ENCODE data around the gene PTH1R.

PTH1R gene

GRCh38 chr3:46867550-46867898 lies 10.0 kb upstream of the PTH1R start:
- no peak for TF ChIP-seq CTCF (IDR thresholded peaks at IDR 0.05; ENCODE audit: extremely low read depth, insufficient read depth, missing control alignments)
- no peak for DNase-seq (ENCODE audit: low spot score)
- in situ Hi-C loops (cut with MboI; ENCODE audit: low pct_unique_long_range_greater_than_20kb, low sequenced_read_pairs, unreplicated experiment) = no loop called here

GRCh38 chr3:46868287-46868686 lies 9.2 kb upstream of the PTH1R start:
- TF ChIP-seq CTCF (IDR thresholded peaks at IDR 0.05; ENCODE audit: extremely low read depth, insufficient read depth, missing control alignments) = no peak
- in situ Hi-C loops (cut with MboI; ENCODE audit: low pct_unique_long_range_greater_than_20kb, low sequenced_read_pairs, unreplicated experiment) = no loop called here
- no peak for DNase-seq (ENCODE audit: low spot score)

GRCh38 chr3:46868948-46869347 lies 8.6 kb upstream of the PTH1R start:
- TF ChIP-seq CTCF (IDR thresholded peaks at IDR 0.05; ENCODE audit: extremely low read depth, insufficient read depth, missing control alignments) = no peak
- DNase-seq (ENCODE audit: low spot score) = no peak
- in situ Hi-C loops (cut with MboI; ENCODE audit: low pct_unique_long_range_greater_than_20kb, low sequenced_read_pairs, unreplicated experiment) = no loop called here

GRCh38 chr3:46869440-46869839 lies 8.1 kb upstream of the PTH1R start:
- no peak for DNase-seq (ENCODE audit: low spot score)
- in situ Hi-C loops (cut with MboI; ENCODE audit: low pct_unique_long_range_greater_than_20kb, low sequenced_read_pairs, unreplicated experiment) = no loop called here
- no peak for TF ChIP-seq CTCF (IDR thresholded peaks at IDR 0.05; ENCODE audit: extremely low read depth, insufficient read depth, missing control alignments)

DNA sequence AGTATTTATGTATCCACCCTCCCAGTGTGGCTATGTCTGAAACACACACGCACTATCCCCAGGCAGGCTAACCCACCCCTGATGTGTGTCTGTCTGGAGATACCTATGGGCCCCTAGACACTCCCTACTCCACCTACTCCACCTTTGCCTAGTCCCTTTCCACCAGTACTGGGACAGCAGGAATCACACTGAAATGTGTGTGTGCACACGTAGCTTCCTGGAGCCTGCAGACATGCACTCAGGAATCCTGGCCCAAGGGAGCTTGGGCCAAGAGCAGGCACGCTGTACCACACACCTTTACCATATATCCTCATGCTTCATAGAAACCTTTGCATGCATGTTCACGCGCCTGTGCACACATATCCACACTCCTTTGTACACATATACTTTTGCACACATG lies 6.9 kb upstream of the PTH1R start:
- no peak for TF ChIP-seq CTCF (IDR thresholded peaks at IDR 0.05; ENCODE audit: extremely low read depth, insufficient read depth, missing control alignments)
- no peak for DNase-seq (ENCODE audit: low spot score)
- in situ Hi-C loops (cut with MboI; ENCODE audit: low pct_unique_long_range_greater_than_20kb, low sequenced_read_pairs, unreplicated experiment) = no loop called here

DNA sequence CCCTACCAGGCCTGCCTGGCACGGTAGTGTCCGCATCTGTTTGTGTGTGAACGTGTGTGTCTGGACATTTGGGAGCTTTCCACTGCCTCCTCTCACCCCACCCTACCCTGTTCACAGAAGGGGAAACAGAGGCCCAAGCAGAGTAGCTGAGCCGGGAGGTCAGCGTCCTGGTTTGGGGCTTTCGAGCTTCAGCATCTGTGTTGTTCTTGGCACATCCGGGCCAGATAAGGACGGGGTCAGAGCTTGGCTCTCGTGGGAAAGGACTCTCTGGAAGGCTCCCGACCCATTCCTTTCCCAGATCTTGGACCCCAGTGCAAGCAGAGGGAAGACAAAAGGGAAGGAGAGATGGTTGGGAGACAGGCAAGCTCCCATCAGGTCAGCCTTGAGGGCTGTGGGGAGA lies 6.3 kb upstream of the PTH1R start:
- no peak for TF ChIP-seq CTCF (IDR thresholded peaks at IDR 0.05; ENCODE audit: extremely low read depth, insufficient read depth, missing control alignments)
- DNase-seq (ENCODE audit: low spot score) = no peak
- in situ Hi-C loops (cut with MboI; ENCODE audit: low pct_unique_long_range_greater_than_20kb, low sequenced_read_pairs, unreplicated experiment) = no loop called here

DNA sequence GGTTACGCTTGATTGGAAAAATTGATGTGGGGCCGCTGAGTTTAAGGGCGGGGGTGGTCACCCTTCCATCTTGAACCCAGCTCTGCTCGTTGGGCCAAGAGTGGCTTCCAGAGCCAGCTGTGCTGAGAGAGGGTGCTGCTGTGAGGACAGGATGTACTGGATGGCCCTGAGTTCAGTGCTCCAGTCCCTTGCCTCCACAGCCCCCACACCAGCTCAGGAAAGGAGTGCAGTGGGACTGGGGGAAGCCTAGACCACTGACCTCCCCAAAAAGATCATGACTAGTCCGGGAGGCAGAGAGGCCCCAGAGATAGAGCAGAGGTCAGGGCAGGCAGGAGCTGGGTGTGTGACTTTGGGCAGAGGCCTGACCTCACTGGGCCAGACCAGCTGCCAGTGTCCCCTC lies 4.0 kb upstream of the PTH1R start:
- DNase-seq (ENCODE audit: low spot score) = no peak
- no peak for TF ChIP-seq CTCF (IDR thresholded peaks at IDR 0.05; ENCODE audit: extremely low read depth, insufficient read depth, missing control alignments)
- in situ Hi-C loops (cut with MboI; ENCODE audit: low pct_unique_long_range_greater_than_20kb, low sequenced_read_pairs, unreplicated experiment) = no loop called here
